Activated naive CD4-positive, alpha-beta T cell treated with anti-CD3 and anti-CD28 coated beads, Interleukin-2, amount 50 U/mL, for 24 hours (primary cell): ENCODE measurements around the gene TNP1.

Experiments used
- H3K27ac Mint-ChIP-seq: one replicate; pipeline ENCODE4 v1.8.0; 2021; ENCODE audit warnings: mild to moderate bottlenecking, mixed read lengths
- H3K27me3 Mint-ChIP-seq: one replicate; pipeline ENCODE4 v1.8.0; 2021; ENCODE audit warnings: mixed read lengths
- H3K36me3 Mint-ChIP-seq: one replicate; pipeline ENCODE4 v1.8.0; 2021; ENCODE audit warnings: mixed read lengths
- H3K4me1 Mint-ChIP-seq: one replicate; pipeline ENCODE4 v1.8.0; 2021; ENCODE audit warnings: mixed read lengths
- H3K4me3 Mint-ChIP-seq: one replicate; pipeline ENCODE4 v1.8.0; 2021; ENCODE audit warnings: mild to moderate bottlenecking, mixed read lengths
- H3K9me3 Mint-ChIP-seq: one replicate; pipeline ENCODE4 v1.8.0; 2021; ENCODE audit warnings: mixed read lengths

Gene TNP1

GRCh38 chr2:216860426-216861137 lies 718 bp upstream of the TNP1 start:
- no peaks in the 10 kb centered on the region for H3K9me3 Mint-ChIP-seq
- no peaks in the 10 kb centered on the region for H3K36me3 Mint-ChIP-seq
- H3K4me1 Mint-ChIP-seq: peaks cover 13% of the 10 kb centered on the region
- H3K4me3 Mint-ChIP-seq: no peak overlapping the region
- H3K27me3 Mint-ChIP-seq: no peaks in the 10 kb centered on the region
- H3K27ac Mint-ChIP-seq: peak overlapping the region; percentile 26

- H3K4me1 Mint-ChIP-seq: peaks cover 13% of the 10 kb centered on the region
- no peak overlapping the region for H3K4me3 Mint-ChIP-seq
- no peaks in the 10 kb centered on the region for H3K27me3 Mint-ChIP-seq
- peak overlapping the region; percentile 56 for H3K27ac Mint-ChIP-seq
- H3K36me3 Mint-ChIP-seq: no peaks in the 10 kb centered on the region
- H3K9me3 Mint-ChIP-seq: no peaks in the 10 kb centered on the region
Observed at GRCh38 chr2:216858312-216858711, 1.6 kb downstream of the TNP1 start.

- Mint-ChIP-seq H3K4me1 (peaks cover 13% of the 10 kb centered on the region), H3K4me3 (no peak overlapping the region), H3K36me3 (no peaks in the 10 kb centered on the region), H3K27ac (no peak overlapping the region), H3K9me3 (no peaks in the 10 kb centered on the region), H3K27me3 (no peaks in the 10 kb centered on the region)
Observed at GRCh38 chr2:216857131-216857550, 2.7 kb downstream of the TNP1 start.

- Mint-ChIP-seq H3K36me3 (no peaks in the 10 kb centered on the region), H3K9me3 (no peaks in the 10 kb centered on the region), H3K27ac (no peak overlapping the region), H3K4me1 (peaks cover 13% of the 10 kb centered on the region), H3K4me3 (no peak overlapping the region), H3K27me3 (no peaks in the 10 kb centered on the region)
Observed at GRCh38 chr2:216856406-216857065, 3.3 kb downstream of the TNP1 start.

GRCh38 chr2:216855605-216856004 lies 4.3 kb downstream of the TNP1 start:
- H3K27me3 Mint-ChIP-seq: no peaks in the 10 kb centered on the region
- H3K36me3 Mint-ChIP-seq: no peaks in the 10 kb centered on the region
- no peak overlapping the region for H3K27ac Mint-ChIP-seq
- peaks cover 13% of the 10 kb centered on the region for H3K4me1 Mint-ChIP-seq
- H3K9me3 Mint-ChIP-seq: no peaks in the 10 kb centered on the region
- H3K4me3 Mint-ChIP-seq: no peak overlapping the region

GRCh38 chr2:216855079-216855478 lies 4.8 kb downstream of the TNP1 start:
- H3K27me3 Mint-ChIP-seq: no peaks in the 10 kb centered on the region
- no peaks in the 10 kb centered on the region for H3K9me3 Mint-ChIP-seq
- H3K4me3 Mint-ChIP-seq: no peak overlapping the region
- H3K36me3 Mint-ChIP-seq: no peaks in the 10 kb centered on the region
- no peak overlapping the region for H3K27ac Mint-ChIP-seq
- H3K4me1 Mint-ChIP-seq: peaks cover 17% of the 10 kb centered on the region

- Mint-ChIP-seq H3K36me3 (no peaks in the 10 kb centered on the region), H3K9me3 (no peaks in the 10 kb centered on the region), H3K27ac (no peak overlapping the region), H3K4me1 (peaks cover 8% of the 10 kb centered on the region), H3K27me3 (peaks cover 2% of the 10 kb centered on the region), H3K4me3 (no peak overlapping the region)
Observed at GRCh38 chr2:216851486-216852090, 8.3 kb downstream of the TNP1 start.

GRCh38 chr2:216850665-216851322 lies 9.1 kb downstream of the TNP1 start:
- Mint-ChIP-seq H3K27me3 (peaks cover 2% of the 10 kb centered on the region), H3K4me1 (peaks cover 8% of the 10 kb centered on the region), H3K9me3 (no peaks in the 10 kb centered on the region), H3K36me3 (no peaks in the 10 kb centered on the region), H3K4me3 (no peak overlapping the region), H3K27ac (no peak overlapping the region)

- Mint-ChIP-seq H3K9me3 (no peaks in the 10 kb centered on the region), H3K27ac (no peak overlapping the region), H3K4me1 (peaks cover 8% of the 10 kb centered on the region), H3K36me3 (no peaks in the 10 kb centered on the region), H3K4me3 (no peak overlapping the region), H3K27me3 (peaks cover 2% of the 10 kb centered on the region)
Observed at GRCh38 chr2:216849987-216850386, 9.9 kb downstream of the TNP1 start.

- Mint-ChIP-seq H3K4me1 (peaks cover 8% of the 10 kb centered on the region), H3K9me3 (no peaks in the 10 kb centered on the region), H3K4me3 (no peak overlapping the region), H3K36me3 (no peaks in the 10 kb centered on the region), H3K27me3 (peaks cover 2% of the 10 kb centered on the region), H3K27ac (no peak overlapping the region)
Observed at GRCh38 chr2:216845426-216845825, 14.4 kb downstream of the TNP1 start.

- Mint-ChIP-seq H3K4me3 (no peak overlapping the region), H3K9me3 (no peaks in the 10 kb centered on the region), H3K27me3 (peaks cover 3% of the 10 kb centered on the region), H3K4me1 (no peaks in the 10 kb centered on the region), H3K27ac (no peak overlapping the region), H3K36me3 (no peaks in the 10 kb centered on the region)
Observed at GRCh38 chr2:216842636-216843035, 17.2 kb downstream of the TNP1 start.

- H3K27me3 Mint-ChIP-seq: peaks cover 5% of the 10 kb centered on the region
- no peaks in the 10 kb centered on the region for H3K9me3 Mint-ChIP-seq
- H3K4me3 Mint-ChIP-seq: no peak overlapping the region
- no peak overlapping the region for H3K27ac Mint-ChIP-seq
- H3K36me3 Mint-ChIP-seq: no peaks in the 10 kb centered on the region
- no peaks in the 10 kb centered on the region for H3K4me1 Mint-ChIP-seq
Observed at GRCh38 chr2:216839688-216840087, 20.2 kb downstream of the TNP1 start.

GRCh38 chr2:216838151-216838550 lies 21.7 kb downstream of the TNP1 start:
- Mint-ChIP-seq H3K4me1 (no peaks in the 10 kb centered on the region), H3K4me3 (no peak overlapping the region), H3K27ac (no peak overlapping the region), H3K27me3 (peaks cover 6% of the 10 kb centered on the region), H3K9me3 (no peaks in the 10 kb centered on the region), H3K36me3 (no peaks in the 10 kb centered on the region)

GRCh38 chr2:216837740-216838139 lies 22.1 kb downstream of the TNP1 start:
- H3K27ac Mint-ChIP-seq: no peak overlapping the region
- H3K27me3 Mint-ChIP-seq: peaks cover 6% of the 10 kb centered on the region

GRCh38 chr2:216833061-216833460 lies 26.8 kb downstream of the TNP1 start:
- H3K4me3 Mint-ChIP-seq: no peak overlapping the region
- H3K36me3 Mint-ChIP-seq: no peaks in the 10 kb centered on the region
- no peaks in the 10 kb centered on the region for H3K9me3 Mint-ChIP-seq
- peaks cover 8% of the 10 kb centered on the region for H3K27me3 Mint-ChIP-seq
- H3K4me1 Mint-ChIP-seq: no peaks in the 10 kb centered on the region
- H3K27ac Mint-ChIP-seq: no peak overlapping the region

More at GRCh38 chr2:216837740-216838139, 22.1 kb downstream of the TNP1 start:
- Mint-ChIP-seq H3K4me3 (no peak overlapping the region), H3K9me3 (no peaks in the 10 kb centered on the region), H3K36me3 (no peaks in the 10 kb centered on the region), H3K4me1 (no peaks in the 10 kb centered on the region)

- H3K4me1 Mint-ChIP-seq: no peaks in the 10 kb centered on the region
- H3K27ac Mint-ChIP-seq: no peak overlapping the region
- no peaks in the 10 kb centered on the region for H3K9me3 Mint-ChIP-seq
- H3K27me3 Mint-ChIP-seq: peaks cover 4% of the 10 kb centered on the region
- no peaks in the 10 kb centered on the region for H3K36me3 Mint-ChIP-seq
- no peak overlapping the region for H3K4me3 Mint-ChIP-seq
Observed at GRCh38 chr2:216830346-216830745, 29.5 kb downstream of the TNP1 start.
